Naive B cell (primary cell): ENCODE measurements around the gene RNF19B. TPM values are rescaled to one million over a fixed set of nuclear protein-coding genes. Genes with fewer than 3 reads are reported as not detected.
A peak's percentile ranks its signal among the peaks of the same experiment; 100 is the strongest.
"Not testable (repeated sequence)": the region's sequence is repeated elsewhere in the genome, so short reads cannot be mapped to it uniquely, and the experiment has no call there.

Experiments used
- ATAC-seq, 2 donors: fragments of 150-1000 bp; cut with Tn5 transposase; 2 replicates each; pipeline ENCODE4 v1.10.0; 2021; ENCODE audit warnings: low read depth in 2 of 2, mild to moderate bottlenecking in 2 of 2, moderate library complexity in 2 of 2
- DNase-seq: peaks from one replicate; pipeline ENCODE4 v3.0.0; 2022
- H3K27ac Mint-ChIP-seq, 6 donors: one replicate each; pipeline ENCODE4 v1.8.0; 2020 to 2022; ENCODE audit warnings: mild to moderate bottlenecking in 6 of 6, mixed read lengths in 6 of 6, moderate library complexity in 5 of 6, inconsistent platforms in 2 of 6
- H3K27me3 Mint-ChIP-seq, 3 donors: one replicate each; pipeline ENCODE4 v1.8.0; 2021 to 2022; ENCODE audit warnings: mixed read lengths in 3 of 3, mild to moderate bottlenecking in 1 of 3
- H3K36me3 Mint-ChIP-seq, 2 donors: one replicate each; pipeline ENCODE4 v1.8.0; 2020 to 2022; ENCODE audit warnings: mixed read lengths in 2 of 2, inconsistent platforms in 1 of 2, mild to moderate bottlenecking in 1 of 2
- H3K4me1 Mint-ChIP-seq, 3 donors: one replicate each; pipeline ENCODE4 v1.8.0; 2020 to 2022; ENCODE audit warnings: mixed read lengths in 3 of 3, inconsistent platforms in 1 of 3, mild to moderate bottlenecking in 1 of 3, moderate library complexity in 1 of 3
- H3K4me3 Mint-ChIP-seq, 8 donors: one replicate each; pipeline ENCODE4 v1.8.0; 2020 to 2022; ENCODE audit warnings: mild to moderate bottlenecking in 8 of 8, mixed read lengths in 8 of 8, moderate library complexity in 8 of 8, inconsistent platforms in 2 of 8
- H3K9me3 Mint-ChIP-seq, 7 donors: one replicate each; pipeline ENCODE4 v1.8.0; 2020 to 2022; ENCODE audit warnings: mixed read lengths in 7 of 7, mild to moderate bottlenecking in 5 of 7, inconsistent platforms in 2 of 7, moderate library complexity in 1 of 7
- polyA plus RNA-seq, 6 donors: library from polyadenylated mRNA; unstranded; fragments of 300-500 nt; fragmentation: Illumina TruSeq; gene quantifications; one replicate each; pipeline ENCODE4 v1.2.3, GENCODE V29; 2021; ENCODE audit warnings: low read depth in 6 of 6

The RNF19B gene
- polyA plus RNA-seq, 6 donors from 2014 or later, result 1.0 to 2.8 (median 1.9) TPM

- H3K4me1 Mint-ChIP-seq, result peaks cover 2 to 13% (median 12%) of the 10 kb centered on the region in 3 donors
- H3K9me3 Mint-ChIP-seq, result no peaks in the 10 kb centered on the region
- no peaks in the 10 kb centered on the region for H3K27me3 Mint-ChIP-seq
- H3K36me3 Mint-ChIP-seq, result peaks cover 4 to 8% of the 10 kb centered on the region in 2 donors
- H3K27ac Mint-ChIP-seq, result no peak overlapping the region
- DNase-seq (no peak), ATAC-seq (no peak)
- no peak overlapping the region for H3K4me3 Mint-ChIP-seq
Measured at GRCh38 chr1:33003657-33004056, 39.0 kb upstream of the RNF19B start.

GRCh38 chr1:33002006-33002405 lies 37.4 kb upstream of the RNF19B start:
- no peak for ATAC-seq
- peaks cover 17 to 26% (median 25%) of the 10 kb centered on the region in 3 donors for H3K4me1 Mint-ChIP-seq
- H3K27ac Mint-ChIP-seq, result peak overlapping the region in 1 of 6 donors; percentile 6
- no peaks in the 10 kb centered on the region for H3K36me3 Mint-ChIP-seq
- no peak overlapping the region for H3K4me3 Mint-ChIP-seq
- H3K9me3 Mint-ChIP-seq, result no peaks in the 10 kb centered on the region
- DNase-seq, result no peak
- no peaks in the 10 kb centered on the region for H3K27me3 Mint-ChIP-seq

- H3K9me3 Mint-ChIP-seq, result no peaks in the 10 kb centered on the region
- DNase-seq (no peak), ATAC-seq (no peak)
- no peaks in the 10 kb centered on the region for H3K36me3 Mint-ChIP-seq
- no peak overlapping the region for H3K4me3 Mint-ChIP-seq
- no peaks in the 10 kb centered on the region for H3K27me3 Mint-ChIP-seq
- H3K4me1 Mint-ChIP-seq, result peaks cover 16 to 26% (median 25%) of the 10 kb centered on the region in 3 donors
- H3K27ac Mint-ChIP-seq, result no peak overlapping the region
Measured at GRCh38 chr1:33001282-33001681, 36.7 kb upstream of the RNF19B start.

GRCh38 chr1:33000427-33001026 lies 35.9 kb upstream of the RNF19B start:
- no peak overlapping the region for H3K4me3 Mint-ChIP-seq
- H3K27ac Mint-ChIP-seq, result peak overlapping the region in 1 of 6 donors; percentile 62
- H3K36me3 Mint-ChIP-seq, result no peaks in the 10 kb centered on the region

GRCh38 chr1:32998997-32999396 lies 34.4 kb upstream of the RNF19B start:
- Mint-ChIP-seq H3K36me3 (no peaks in the 10 kb centered on the region), H3K4me1 (peaks cover 23 to 28% (median 26%) of the 10 kb centered on the region in 3 donors), H3K27me3 (no peaks in the 10 kb centered on the region), H3K4me3 (no peak overlapping the region), H3K27ac (no peak overlapping the region), H3K9me3 (peaks cover 0 to 1% (median 0%) of the 10 kb centered on the region in 7 donors)
- DNase-seq (no peak), ATAC-seq (no peak)

More at GRCh38 chr1:33000427-33001026, 35.9 kb upstream of the RNF19B start:
- Mint-ChIP-seq H3K9me3 (no peaks in the 10 kb centered on the region), H3K4me1 (peaks cover 15 to 29% (median 27%) of the 10 kb centered on the region in 3 donors), H3K27me3 (no peaks in the 10 kb centered on the region)
- DNase-seq (no peak), ATAC-seq (no peak)

GRCh38 chr1:32998064-32998463 lies 33.5 kb upstream of the RNF19B start:
- H3K27me3 Mint-ChIP-seq, result no peaks in the 10 kb centered on the region
- peak overlapping the region in 4 of 6 donors; percentile 29 to 91 (median 58) for H3K27ac Mint-ChIP-seq
- H3K4me3 Mint-ChIP-seq, result no peak overlapping the region
- DNase-seq (no peak), ATAC-seq (no peak)
- peaks cover 32 to 37% (median 33%) of the 10 kb centered on the region in 3 donors for H3K4me1 Mint-ChIP-seq
- no peaks in the 10 kb centered on the region for H3K36me3 Mint-ChIP-seq
- peaks cover 0 to 1% (median 0%) of the 10 kb centered on the region in 7 donors for H3K9me3 Mint-ChIP-seq

GRCh38 chr1:32997381-32997891 lies 32.8 kb upstream of the RNF19B start:
- DNase-seq, result no peak
- Mint-ChIP-seq H3K4me3 (no peak overlapping the region), H3K27ac (peak overlapping the region in 4 of 6 donors; percentile 17 to 60 (median 42)), H3K27me3 (no peaks in the 10 kb centered on the region), H3K36me3 (no peaks in the 10 kb centered on the region), H3K4me1 (peaks cover 38 to 44% (median 39%) of the 10 kb centered on the region in 3 donors), H3K9me3 (peaks cover 0 to 1% (median 0%) of the 10 kb centered on the region in 7 donors)
- ATAC-seq, result no peak

- peaks cover 58 to 70% (median 69%) of the 10 kb centered on the region in 3 donors for H3K4me1 Mint-ChIP-seq
- H3K36me3 Mint-ChIP-seq, H3K9me3 Mint-ChIP-seq: not testable (repeated sequence)
Measured at GRCh38 chr1:32993324-32993636, 28.7 kb upstream of the RNF19B start.

GRCh38 chr1:32992489-32993323 lies 28.1 kb upstream of the RNF19B start:
- DNase-seq (peak; percentile 72), ATAC-seq (peak; percentile 88 to 89)
- H3K36me3 Mint-ChIP-seq, result no peaks in the 10 kb centered on the region
- no peaks in the 10 kb centered on the region for H3K27me3 Mint-ChIP-seq
- H3K4me1 Mint-ChIP-seq, result peaks cover 52 to 64% (median 63%) of the 10 kb centered on the region in 3 donors
- peak overlapping the region; percentile 72 to 99 (median 94) for H3K27ac Mint-ChIP-seq
- H3K4me3 Mint-ChIP-seq, result peak overlapping the region; percentile 40 to 89 (median 84)
- peaks cover 0 to 1% (median 0%) of the 10 kb centered on the region in 7 donors for H3K9me3 Mint-ChIP-seq

More at GRCh38 chr1:32993324-32993636, 28.7 kb upstream of the RNF19B start:
- DNase-seq, result peak; percentile 47
- ATAC-seq, H3K27me3 Mint-ChIP-seq: not testable (repeated sequence)
- peak overlapping the region; percentile 40 to 89 (median 84) for H3K4me3 Mint-ChIP-seq
- H3K27ac Mint-ChIP-seq, result peak overlapping the region; percentile 72 to 99 (median 94)

- peak; percentile 32 for ATAC-seq
- Mint-ChIP-seq H3K27ac (peak overlapping the region; percentile 88 to 99 (median 94)), H3K9me3 (peaks cover 0 to 1% (median 0%) of the 10 kb centered on the region in 7 donors), H3K36me3 (no peaks in the 10 kb centered on the region), H3K4me3 (peak overlapping the region; percentile 40 to 89 (median 84)), H3K4me1 (peaks cover 46 to 59% (median 59%) of the 10 kb centered on the region in 3 donors), H3K27me3 (no peaks in the 10 kb centered on the region)
- DNase-seq, result no peak
Measured at GRCh38 chr1:32991819-32992488, 27.3 kb upstream of the RNF19B start.

- ATAC-seq, result no peak
- peaks cover 0 to 1% (median 0%) of the 10 kb centered on the region in 7 donors for H3K9me3 Mint-ChIP-seq
- peaks cover 49 to 59% (median 59%) of the 10 kb centered on the region in 3 donors for H3K4me1 Mint-ChIP-seq
- H3K4me3 Mint-ChIP-seq, result peak overlapping the region in 5 of 8 donors; percentile 49 to 86 (median 71)
- H3K27me3 Mint-ChIP-seq, result no peaks in the 10 kb centered on the region
- no peaks in the 10 kb centered on the region for H3K36me3 Mint-ChIP-seq
- no peak for DNase-seq
- peak overlapping the region in 5 of 6 donors; percentile 67 to 96 (median 91) for H3K27ac Mint-ChIP-seq
Measured at GRCh38 chr1:32991386-32991785, 26.8 kb upstream of the RNF19B start.

GRCh38 chr1:32990887-32991286 lies 26.3 kb upstream of the RNF19B start:
- no peaks in the 10 kb centered on the region for H3K27me3 Mint-ChIP-seq
- peak overlapping the region in 4 of 6 donors; percentile 67 to 96 (median 93) for H3K27ac Mint-ChIP-seq
- DNase-seq (no peak), ATAC-seq (no peak)
- peaks cover 0 to 1% (median 0%) of the 10 kb centered on the region in 7 donors for H3K9me3 Mint-ChIP-seq
- H3K36me3 Mint-ChIP-seq, result no peaks in the 10 kb centered on the region
- peaks cover 47 to 61% (median 59%) of the 10 kb centered on the region in 3 donors for H3K4me1 Mint-ChIP-seq
- H3K4me3 Mint-ChIP-seq, result peak overlapping the region in 5 of 8 donors; percentile 13 to 78 (median 62)
